UCSD-AML1 (cell line): ENCODE measurements around the gene DIABLO.
"Not testable (repeated sequence)": the region's sequence is repeated elsewhere in the genome, so short reads cannot be mapped to it uniquely, and the experiment has no call there.

Experiments
- DNase-seq: peaks from one replicate; lab custom pipeline; 2025; ENCODE audit not compliant: unreplicated experiment; lab: John Stamatoyannopoulos, UW

Gene DIABLO

DNA sequence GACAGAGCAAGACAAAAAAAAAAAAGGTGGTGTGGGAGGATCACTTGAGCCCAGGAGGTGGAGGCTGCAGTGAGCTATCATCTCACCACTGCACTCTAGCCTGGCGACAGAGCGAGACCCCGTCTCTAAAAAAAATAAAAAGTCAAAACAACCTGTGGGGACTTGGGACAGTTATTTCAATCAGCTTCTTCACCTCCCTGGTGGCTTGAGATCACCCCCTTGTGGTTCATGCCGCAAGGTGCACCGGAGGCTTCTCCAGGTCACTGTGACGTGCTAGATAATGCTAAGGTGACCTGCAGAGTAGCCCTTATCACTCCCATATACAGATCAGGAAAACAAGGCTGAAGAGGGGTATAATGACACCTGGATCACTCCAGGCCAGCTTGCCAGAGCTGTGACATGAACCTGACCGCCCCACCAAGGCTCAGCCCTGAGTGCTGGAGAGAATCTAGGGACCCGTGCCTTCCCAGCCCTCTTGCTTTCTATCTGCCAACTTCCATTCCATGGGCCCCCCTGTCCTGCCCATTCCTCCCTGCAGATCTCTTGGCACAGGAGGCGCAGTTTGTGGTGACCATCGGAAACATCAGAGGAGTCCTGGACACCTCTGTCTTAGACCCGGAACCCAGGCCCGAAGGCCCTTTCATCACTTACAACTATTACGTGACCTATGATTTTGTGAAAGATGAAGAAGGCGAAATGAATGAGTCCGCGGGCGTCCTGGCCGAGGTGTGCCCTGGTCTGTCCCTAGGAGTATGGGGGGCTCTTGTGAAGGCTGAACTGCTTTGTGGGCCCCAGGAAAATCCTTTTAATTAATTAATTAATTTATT is 34.8 kb downstream of the DIABLO start:
- peak; percentile 59 for DNase-seq

DNA sequence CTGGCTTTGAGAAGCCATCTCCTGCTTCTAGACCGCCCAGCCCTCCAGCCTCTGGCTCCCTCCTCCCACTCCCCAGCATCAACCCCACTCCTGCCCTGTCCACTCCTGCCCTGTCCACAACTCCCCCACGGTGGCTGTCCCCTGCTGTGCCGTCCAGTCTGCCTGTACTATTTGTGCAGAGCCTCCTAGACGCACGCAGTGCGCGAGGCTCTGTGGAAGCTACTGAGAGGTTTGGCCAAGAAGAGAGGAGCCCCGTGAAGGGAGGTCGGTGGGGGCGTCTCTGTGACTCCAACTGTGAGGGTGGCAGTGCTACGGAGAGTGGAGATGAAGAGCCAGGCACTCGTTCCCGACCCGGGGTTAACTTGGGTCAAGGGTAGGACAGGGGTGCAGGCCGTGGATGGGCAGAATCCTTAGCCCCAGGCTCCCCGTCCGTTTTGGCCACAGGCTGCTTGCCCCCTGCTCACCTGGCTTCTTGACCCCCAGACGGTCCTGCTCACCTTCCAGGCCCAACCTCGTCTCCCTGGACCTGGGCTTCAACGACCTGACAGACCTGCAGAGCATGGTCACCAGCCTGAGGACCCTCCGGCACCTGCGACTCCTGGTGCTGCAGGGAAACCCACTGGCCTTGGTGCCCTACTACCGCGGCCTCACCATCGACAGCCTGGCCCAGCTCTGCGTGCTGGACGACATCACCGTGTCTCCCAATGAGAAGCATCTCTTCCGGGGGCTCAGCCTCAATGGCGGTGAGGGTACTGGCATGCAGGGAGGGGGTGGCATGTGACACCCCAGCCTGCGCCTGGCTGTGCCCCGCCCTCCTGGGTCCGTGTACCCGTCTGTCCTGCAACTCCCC is 36.0 kb downstream of the DIABLO start:
- no peak for DNase-seq

DNA sequence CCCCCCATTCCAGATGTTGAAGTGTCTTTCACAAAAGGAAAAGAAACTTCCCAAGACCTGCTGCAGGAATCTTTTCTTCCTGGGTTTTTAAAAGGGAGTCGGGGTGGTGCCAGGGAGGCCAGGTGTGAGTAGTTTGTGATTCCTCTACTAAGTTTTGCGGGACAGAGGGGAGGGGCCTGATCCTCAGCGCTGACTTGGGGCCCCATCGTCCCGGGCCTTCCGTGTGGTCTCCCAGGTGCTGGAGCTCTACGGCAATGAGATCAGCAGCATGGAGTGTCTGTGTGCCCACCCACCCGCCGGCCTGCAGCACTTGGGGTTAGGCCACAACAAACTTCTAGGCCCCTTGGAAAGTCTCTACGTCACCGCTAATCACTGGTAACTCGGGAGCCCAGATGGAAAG is 38.4 kb downstream of the DIABLO start:
- no peak for DNase-seq

DNA sequence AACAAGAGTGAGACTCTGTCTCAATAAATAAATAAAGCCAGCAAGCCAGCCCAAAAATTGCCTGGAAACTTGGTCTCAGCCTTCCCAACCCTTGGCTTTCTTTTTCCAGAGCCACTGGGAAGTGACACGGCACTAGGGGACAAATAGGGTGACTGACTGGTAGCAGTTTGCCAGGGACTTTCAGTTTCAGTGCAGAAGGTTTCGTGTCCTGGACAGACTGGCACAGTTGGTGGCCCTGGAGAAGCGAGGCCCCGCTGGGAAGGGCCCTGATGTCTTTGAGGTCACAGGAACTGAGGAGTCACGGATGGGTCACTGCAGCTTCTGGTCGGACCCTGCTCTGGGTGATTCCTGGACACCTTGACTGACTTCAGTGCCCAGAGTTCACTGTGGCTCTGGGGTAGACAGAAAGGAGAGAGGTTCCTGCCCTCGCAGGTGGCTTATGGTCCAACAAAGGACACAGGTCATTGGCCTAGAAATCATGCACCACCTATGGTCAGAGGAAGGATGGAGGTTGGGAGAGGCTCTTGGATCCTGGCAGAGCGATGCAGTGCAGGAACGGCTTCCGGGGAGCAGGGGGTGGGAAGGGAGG is 40.3 kb downstream of the DIABLO start:
- DNase-seq, result no peak

DNA sequence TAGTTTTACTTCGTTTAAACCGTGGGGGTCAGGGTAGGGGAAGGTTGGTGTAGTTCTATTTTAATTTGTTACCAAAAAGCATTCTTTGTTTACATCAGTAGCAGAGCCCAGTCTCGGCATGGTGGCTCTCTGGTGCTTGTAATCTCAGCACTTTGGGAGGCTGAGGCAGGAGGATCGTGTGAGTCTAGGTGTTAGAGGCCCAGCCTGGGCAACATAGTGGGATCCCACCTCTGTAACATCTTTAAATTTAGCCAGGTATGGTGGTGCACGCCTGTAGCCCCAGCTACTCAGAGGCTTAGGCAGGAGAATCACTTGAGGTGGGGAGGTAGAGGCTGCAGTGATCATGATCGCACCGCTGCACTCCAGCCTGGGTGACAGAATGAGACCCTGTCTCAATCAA is 40.8 kb downstream of the DIABLO start:
- DNase-seq, result no peak

DNA sequence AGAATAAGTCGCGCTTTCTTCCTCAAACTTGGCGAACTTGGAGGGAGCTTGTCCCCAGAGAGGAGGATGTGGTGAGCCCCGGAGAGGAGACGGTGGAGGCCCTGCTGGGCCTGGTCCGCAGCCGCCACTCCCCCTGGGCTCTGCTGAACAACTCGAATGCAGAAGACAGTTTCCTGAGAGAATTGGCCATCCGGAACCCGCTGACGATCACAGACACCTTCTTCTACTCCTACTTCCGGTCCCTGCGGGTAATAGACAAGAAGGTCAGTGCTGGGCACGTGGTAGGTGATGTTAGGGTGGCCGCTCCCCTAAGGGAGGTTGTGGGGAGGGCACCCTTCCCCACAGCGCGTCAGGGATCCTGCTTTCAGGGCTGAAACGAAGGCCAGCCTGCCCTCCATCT is 41.3 kb downstream of the DIABLO start:
- peak; percentile 74 for DNase-seq

DNA sequence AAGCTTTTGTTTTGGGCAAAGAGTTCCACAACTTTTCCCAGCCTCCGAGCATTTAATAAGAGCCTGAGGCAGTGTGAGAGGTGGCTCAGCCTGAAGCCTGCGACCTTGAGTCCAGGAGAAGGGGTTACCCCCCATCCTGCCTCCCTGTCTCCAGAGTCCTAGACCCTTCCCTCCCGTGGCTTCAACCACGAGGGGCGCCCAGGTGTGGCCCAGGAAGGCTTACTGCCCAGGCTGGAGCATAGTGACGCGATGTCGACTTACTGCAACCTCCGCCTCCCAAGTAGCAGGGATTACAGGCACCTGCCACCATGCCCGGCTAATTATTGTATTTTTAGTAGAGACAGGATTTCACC is 42.3 kb downstream of the DIABLO start:
- DNase-seq, result no peak

DNA sequence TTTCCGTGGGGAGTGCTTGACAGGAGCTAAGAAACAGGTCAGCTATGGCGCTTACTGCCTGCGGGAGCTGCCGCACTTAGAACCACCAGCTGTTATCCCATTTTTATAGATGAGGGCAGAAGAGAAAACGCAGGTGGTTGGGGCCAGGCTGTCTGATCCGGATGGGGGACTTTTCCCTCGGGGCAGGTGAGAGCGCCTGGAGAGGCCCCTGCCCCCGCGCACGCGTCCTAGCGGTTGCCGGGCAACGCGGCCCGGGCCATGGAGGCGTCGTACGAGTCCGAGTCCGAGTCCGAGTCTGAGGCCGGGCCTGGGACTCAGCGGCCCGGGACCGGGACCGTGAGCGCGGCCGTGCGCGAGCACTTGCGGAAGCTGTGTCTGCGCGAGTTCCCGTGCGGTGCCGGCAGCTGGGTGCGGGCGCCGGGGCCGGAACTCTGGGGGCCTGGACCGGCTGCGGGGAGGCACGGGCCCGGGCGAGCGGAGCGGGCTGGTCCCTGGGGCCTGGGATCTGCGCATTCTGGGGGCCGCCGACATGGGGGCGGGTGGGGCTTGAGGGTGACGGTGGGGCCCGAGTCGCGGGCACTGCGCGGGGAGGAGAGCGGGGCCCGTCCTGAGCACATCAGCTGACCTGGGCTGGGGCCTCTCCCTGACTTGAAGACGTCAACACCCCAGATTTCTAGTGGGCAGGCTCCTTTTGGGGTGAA is 42.8 kb downstream of the DIABLO start, which contains the start of gene LRRC43:
Gene LRRC43 (plus strand): TSS at position 237 of the 701 bp plus-strand sequence. CDS start 22 bp downstream, at position 259.
- DNase-seq, result no peak

DNA sequence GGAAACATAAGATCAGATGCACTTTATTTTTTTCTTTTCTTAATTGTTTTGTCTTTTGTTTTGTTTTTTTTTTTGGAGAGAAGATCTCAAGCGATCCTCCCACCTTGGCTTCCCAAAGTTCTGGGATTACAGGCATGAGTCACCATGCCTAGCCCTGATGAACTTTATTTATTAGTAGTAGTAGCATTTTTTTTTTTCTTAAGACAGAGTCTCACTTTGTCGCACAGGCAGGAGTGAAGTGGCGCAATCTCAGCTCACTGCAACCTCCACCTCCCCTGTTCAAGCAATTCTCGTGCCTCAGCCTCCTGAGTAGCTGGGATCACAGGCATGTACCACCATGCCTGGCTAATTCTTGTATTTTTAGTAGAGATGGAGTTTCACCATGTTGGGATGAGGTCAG is 49.4 kb downstream of the DIABLO start:
- not testable (repeated sequence) for DNase-seq

DNA sequence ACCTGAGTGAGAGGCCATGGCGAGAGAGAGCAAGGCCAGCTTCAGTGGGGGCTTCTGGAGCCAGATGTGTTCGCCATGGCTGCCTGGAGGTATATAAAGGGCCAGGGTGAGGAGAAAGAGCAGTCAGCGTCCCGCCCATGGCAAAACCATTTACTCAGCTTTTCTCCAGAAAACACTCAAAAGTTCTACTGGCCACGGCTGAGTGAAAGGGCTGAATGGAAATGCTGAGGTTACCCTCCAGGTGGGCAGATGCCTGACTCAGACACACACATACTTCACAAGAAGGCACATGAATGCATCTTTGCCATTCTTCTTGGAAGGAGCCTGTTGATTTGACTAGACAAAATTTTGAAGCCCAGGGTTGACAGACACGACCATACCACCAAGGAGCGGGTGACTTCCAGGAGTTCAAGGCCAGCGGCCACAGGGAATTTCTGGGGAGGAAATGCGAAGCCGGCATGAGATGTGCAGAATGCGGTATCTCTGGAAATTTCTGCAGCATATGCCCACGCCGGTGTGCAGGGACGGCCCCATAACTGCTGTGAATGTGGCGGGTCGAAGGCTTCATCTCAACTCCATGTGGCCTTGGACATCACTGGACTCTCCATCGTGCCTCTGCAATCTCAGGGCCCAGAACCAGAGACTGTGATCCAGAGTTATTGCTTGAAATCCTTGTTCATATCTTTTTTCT is 51.6 kb downstream of the DIABLO start, which contains the start of gene IL31:
Gene IL31 (minus strand): TSS at position 67 of the 691 bp plus-strand sequence. CDS start 49 bp downstream, at position 18.
- DNase-seq, result no peak

DNA sequence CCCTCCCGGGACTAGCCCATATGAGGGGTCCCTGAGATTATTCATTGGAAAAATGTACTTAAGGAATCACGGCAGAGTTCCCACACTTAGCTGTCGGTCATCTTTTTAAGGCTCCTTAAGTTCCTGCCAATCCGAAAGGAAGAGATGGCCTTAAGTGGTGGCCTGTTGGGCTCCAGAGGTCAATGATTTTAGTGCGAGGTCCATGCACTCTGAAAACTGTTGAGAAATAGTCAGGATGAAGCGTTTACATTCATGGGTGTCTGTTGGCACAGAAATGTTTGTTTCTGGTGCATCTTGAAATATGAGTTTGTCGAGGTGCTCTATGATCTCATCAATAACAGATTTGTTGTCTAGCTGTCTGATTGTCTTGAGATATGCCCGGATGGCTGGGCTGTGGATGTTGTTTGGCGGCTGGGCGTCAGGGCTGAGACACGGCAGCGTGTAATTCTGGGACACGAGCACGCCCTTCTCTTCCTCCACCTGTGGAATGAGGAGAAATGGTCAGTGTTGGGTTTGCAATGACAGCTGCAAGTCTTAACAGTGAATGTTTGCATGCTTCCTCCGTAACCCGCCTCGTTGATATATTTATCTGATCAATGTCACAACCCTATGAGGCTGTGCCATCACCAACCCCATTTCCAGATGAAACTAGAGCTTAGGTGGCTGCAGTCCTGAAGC is 53.5 kb downstream of the DIABLO start:
- DNase-seq, result no peak

DNA sequence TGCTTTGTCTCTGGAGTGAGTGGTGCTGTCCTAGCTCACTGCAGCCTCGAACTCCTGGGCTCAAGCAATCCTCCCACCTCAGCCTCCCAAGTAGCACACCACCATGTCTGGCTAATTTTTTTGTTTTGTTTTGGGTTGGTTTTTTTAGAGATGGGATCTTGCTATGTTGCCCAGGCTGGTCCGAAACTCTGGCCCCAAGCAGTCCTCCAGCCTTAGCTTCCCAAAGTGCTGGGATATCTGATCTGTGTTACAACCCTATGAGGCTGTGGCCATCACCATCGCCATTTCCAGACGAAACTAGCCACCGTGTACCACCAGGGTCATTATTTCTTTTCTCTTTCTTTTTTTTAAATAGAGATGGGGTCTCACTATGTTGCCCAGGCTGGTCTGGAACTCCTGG is 54.5 kb downstream of the DIABLO start:
- DNase-seq, result no peak

DNA sequence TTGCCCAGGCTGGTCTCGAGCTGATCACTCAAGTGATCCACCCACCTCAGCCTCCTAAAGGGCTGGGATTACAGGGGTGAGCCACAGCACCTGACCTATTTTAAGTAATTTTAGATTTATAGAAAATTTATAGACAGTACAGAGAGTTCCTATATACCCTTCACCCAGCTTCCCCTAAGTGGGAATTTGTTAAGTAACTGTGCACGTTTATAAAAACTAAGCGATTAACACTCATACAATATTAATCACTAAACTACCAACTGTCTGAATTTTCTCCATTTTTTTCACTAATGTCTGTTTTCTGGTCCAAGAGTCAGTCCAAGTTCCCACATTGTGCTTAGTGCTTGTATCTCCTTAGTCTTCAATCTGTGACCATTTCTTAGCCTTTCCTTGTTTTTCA is 57.4 kb downstream of the DIABLO start:
- DNase-seq, result no peak

DNA sequence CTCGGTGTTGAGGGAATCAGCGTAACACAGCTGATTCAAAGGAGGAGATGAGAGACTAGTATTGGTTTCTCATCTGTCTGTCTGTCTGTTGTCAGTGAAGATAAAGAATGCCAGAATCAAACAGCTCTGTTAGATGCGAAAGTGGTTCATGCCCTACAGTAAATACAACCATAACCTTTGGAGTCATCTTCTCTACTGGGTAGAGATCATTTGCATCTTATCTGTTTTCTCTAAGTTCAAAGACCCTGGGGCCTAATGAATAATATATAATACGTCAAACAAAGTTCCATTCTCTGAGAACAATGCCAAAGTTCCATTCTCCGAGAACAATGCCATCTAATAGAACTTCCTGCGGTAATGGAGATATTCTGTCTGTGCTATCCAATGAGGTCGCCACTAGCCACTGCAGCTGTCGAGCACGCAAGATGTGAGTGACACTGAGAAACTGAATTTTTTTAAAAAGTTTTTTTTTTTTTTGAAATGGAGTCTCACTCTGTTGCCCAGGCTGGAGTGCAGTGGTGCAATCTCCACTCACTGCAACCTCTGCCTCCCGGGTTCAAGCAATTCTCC is 58.4 kb downstream of the DIABLO start:
- no peak for DNase-seq

DNA sequence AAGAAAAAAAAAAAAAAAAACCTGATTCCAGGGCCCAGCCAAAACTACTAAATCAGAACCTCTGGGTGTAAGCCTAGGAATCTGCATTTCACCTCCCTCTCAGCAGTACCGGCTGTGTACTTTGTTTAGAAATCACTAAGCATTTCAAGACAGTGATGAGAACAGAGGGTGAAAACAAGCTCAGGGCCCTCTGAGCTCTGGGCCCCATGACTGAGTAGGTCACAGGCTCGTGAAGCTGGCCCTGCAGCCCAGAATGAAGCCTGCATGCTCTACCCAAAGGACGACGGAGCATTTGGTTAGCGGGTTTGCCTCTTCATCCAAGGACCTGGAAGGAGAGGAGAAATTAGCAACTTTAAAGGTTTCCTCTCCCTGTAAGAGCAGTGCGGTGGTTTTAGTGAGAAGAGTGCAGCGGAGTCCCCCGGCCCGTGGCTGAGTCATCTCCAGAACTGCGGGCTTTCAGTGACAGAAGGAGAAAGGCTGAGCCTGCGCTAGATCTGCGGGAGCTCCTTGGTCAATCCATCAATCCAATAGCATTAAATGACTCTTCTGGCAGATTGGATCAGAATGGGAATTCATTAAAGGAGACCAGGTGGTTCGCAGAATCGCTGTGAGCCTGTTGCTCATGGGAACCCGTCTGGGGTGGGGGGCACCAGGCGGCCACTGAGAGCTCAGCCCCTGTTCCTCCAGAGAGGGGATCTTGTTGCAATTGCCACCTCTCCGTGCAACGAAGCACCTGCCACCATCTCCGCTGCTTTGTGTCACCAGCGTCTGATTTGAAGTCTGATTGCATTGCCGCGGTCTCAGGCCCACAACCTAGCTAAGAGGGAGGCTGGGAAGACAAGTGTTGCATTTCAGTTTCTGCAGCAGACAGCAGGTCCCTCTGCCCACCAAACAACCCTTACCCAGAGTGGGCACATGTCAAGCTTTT is 59.2 kb downstream of the DIABLO start:
- DNase-seq, result no peak

DNA sequence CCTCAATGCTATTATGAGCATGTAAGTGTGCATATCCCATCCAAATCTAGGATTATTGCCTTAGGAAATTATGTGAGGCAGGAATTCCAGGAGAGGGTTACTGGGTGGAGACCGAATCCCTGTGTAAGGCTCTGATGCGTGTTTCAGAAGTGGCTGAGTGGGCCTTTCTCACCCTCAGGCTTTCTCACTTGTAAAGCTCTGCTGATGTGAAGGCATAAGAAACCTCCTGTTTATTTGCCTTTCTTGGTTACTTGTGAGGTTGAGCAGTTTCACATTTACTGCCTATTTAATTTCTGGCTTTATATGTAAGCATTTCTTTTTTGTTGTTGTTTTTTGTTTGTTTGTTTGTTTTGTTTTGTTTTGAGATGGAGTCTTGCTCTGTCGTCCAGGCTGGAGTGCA is 62.9 kb downstream of the DIABLO start:
- DNase-seq, result no peak

DNA sequence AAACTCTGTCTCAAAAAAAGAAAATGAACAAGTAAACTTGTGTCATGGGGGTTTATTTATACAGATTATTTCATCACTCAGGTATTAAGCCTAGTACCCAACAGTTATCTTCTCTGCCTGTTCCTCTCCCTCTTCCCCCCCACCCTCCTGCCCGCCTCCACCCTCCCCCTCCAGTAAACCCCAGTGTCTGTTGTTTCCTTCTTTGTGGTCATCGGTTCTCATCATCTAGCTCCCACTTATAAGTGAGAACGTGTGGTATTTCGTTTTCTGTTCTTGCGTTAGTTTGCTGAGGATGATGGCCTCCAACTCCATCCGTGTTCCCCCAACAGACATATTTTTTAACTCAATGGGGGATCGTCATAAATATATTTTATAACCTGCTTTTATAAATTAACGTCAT is 64.2 kb downstream of the DIABLO start:
- no peak for DNase-seq

DNA sequence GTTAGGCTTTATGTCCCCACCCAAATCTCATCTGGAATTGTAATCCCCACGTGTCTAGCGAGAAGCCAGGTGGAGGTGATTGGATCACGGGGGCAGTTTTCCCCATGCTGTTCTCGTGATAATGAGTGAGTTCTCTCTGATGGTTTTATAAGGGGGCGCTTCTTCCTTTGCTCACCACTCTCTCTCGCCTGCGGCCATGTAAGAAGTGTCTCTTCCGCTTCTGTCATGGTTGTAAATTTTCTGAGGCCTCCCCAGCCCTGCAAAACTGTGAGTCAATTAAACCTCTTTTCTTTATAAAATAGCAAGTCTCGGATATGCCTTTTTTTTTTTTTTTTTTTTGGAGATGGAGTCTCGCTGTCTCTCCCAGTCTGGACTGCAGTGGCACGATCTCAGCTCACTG is 65.1 kb downstream of the DIABLO start:
- DNase-seq, result no peak

DNA sequence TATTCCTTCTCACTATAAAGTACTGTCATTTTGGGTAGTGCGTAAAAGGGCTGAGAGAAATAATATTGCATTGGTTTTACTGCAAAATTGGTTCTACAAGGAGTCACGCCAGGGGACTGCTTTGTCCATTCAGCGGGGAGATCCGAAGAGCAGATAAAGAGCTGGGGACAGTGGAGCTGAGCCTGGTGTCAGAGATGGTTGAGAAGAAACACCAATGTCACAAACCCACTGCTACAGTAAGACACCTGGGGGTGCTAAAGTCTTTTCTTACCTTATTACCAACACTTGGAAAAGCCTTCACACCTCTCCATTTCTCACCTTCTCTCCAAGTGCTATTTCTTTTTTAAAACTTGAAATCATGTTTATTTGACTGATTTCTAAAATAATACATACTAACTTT is 66.0 kb downstream of the DIABLO start:
- DNase-seq, result no peak
